Measurements from ENCODE around the gene FNDC4.
A peak's percentile ranks its signal among the peaks of the same experiment; 100 is the strongest.

Gene FNDC4, protein sequence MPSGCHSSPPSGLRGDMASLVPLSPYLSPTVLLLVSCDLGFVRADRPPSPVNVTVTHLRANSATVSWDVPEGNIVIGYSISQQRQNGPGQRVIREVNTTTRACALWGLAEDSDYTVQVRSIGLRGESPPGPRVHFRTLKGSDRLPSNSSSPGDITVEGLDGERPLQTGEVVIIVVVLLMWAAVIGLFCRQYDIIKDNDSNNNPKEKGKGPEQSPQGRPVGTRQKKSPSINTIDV

DNA sequence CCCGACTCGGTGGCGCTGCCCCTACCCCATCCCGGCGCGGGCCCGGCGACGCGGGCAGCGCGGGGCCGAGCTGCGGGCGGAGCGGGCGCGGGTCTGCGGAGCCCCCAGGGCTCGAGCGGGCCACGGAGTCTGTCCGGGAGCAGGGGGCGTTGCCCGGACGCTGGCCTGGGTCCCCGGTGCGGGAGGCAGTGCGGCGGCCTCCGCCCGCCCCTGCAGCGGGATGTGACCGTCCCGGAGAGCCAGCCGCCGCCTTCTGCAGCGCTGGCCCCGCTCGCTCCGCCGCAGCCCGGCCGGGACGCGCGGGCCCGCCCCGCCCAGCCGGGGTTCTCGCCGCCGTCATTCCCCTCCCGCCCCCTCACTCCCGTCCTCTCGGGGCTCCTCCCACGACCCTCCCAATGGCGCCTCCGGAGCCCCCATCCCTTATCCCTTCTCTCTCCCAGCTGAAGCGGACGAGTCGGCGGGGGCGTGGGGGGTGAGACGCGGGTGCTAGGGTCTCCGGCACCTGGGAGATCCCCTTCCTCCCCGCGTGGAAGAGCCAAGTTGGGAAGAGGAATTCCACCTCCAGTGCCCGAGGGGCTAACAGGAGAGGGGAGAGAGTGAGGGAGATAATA, at the start of gene FNDC4:
Gene FNDC4 (minus strand): TSS at position 257 of the 611 bp plus-strand sequence. CDS start 521 bp downstream, outside the sequence.
- peaks cover 0 to 3% of the 10 kb centered on the region in 2 experiments; a peak in 1 of 3 replicates for H3K36me3 ChIP-seq (ENCODE audit: control insufficient read depth in 2 of 2, insufficient read depth in 1 of 2, low read length in 2 of 2)
- peak within 1 kb of the TSS; percentile 65 for H3K4me3 ChIP-seq (ENCODE audit: low read depth, low read length)
- TF ChIP-seq, protein P1, sequence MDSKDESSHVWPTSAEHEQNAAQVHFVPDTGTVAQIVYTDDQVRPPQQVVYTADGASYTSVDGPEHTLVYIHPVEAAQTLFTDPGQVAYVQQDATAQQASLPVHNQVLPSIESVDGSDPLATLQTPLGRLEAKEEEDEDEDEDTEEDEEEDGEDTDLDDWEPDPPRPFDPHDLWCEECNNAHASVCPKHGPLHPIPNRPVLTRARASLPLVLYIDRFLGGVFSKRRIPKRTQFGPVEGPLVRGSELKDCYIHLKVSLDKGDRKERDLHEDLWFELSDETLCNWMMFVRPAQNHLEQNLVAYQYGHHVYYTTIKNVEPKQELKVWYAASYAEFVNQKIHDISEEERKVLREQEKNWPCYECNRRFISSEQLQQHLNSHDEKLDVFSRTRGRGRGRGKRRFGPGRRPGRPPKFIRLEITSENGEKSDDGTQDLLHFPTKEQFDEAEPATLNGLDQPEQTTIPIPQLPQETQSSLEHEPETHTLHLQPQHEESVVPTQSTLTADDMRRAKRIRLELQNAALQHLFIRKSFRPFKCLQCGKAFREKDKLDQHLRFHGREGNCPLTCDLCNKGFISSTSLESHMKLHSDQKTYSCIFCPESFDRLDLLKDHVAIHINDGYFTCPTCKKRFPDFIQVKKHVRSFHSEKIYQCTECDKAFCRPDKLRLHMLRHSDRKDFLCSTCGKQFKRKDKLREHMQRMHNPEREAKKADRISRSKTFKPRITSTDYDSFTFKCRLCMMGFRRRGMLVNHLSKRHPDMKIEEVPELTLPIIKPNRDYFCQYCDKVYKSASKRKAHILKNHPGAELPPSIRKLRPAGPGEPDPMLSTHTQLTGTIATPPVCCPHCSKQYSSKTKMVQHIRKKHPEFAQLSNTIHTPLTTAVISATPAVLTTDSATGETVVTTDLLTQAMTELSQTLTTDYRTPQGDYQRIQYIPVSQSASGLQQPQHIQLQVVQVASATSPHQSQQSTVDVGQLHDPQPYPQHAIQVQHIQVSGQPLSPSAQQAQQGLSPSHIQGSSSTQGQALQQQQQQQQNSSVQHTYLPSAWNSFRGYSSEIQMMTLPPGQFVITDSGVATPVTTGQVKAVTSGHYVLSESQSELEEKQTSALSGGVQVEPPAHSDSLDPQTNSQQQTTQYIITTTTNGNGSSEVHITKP (tag by site-specific recombination; IDR thresholded peaks at IDR 0.05) = 0 out of 2 replicates have a peak, but pooled peaks have one; percentile 19
- TF ChIP-seq ZNF114 (tag by site-specific recombination; IDR thresholded peaks at IDR 0.05) (no peak), WT1 (tag by site-specific recombination; IDR thresholded peaks at IDR 0.05) (peak; percentile 28; the same call in 1 of the 2 replicates), ZNF366 (tag by site-specific recombination; conservative IDR thresholded peaks at IDR 0.05) (0 out of 2 replicates have a peak, but pooled peaks have one; percentile 38), ZBTB17 (tag by site-specific recombination; IDR thresholded peaks at IDR 0.05) (peak; percentile 32), ZBTB20 (tag by site-specific recombination; IDR thresholded peaks at IDR 0.05) (0 out of 2 replicates have a peak, but pooled peaks have one; percentile 16), EGR2 (tag by site-specific recombination; IDR thresholded peaks at IDR 0.05; ENCODE audit: low read depth) (peak; percentile 37; the same call in 1 of the 2 replicates), ZNF341 (tag by site-specific recombination; IDR thresholded peaks at IDR 0.05; ENCODE audit: low read depth) (peak; percentile 73), ZNF335 (tag by site-specific recombination; conservative IDR thresholded peaks at IDR 0.05) (0 out of 2 replicates have a peak, but pooled peaks have one; percentile 27), YY2 (tag by site-specific recombination; IDR thresholded peaks at IDR 0.05) (no peak), ZNF426 (tag by site-specific recombination; IDR thresholded peaks at IDR 0.05) (no peak), PATZ1 (tag by site-specific recombination; IDR thresholded peaks at IDR 0.05) (peak; percentile 50), ZBTB48 (tag by site-specific recombination; IDR thresholded peaks at IDR 0.05) (peak; percentile 52), IKZF3 (tag by site-specific recombination; IDR thresholded peaks at IDR 0.05) (peak; percentile 73; the same call in 1 of the 2 replicates), ZNF398 (tag by site-specific recombination; IDR thresholded peaks at IDR 0.05) (peak; percentile 89), SP3 (tag by site-specific recombination; IDR thresholded peaks at IDR 0.05) (peak; percentile 58), GLIS2 (tag by site-specific recombination; IDR thresholded peaks at IDR 0.05) (peak; percentile 9; the same call in 1 of the 2 replicates), ZNF785 (tag by site-specific recombination; IDR thresholded peaks at IDR 0.05) (no peak), ZNF239 (tag by site-specific recombination; IDR thresholded peaks at IDR 0.05) (no peak), ZFHX2 (tag by site-specific recombination; conservative IDR thresholded peaks at IDR 0.05) (peak; percentile 77), KLF16 (tag by site-specific recombination; IDR thresholded peaks at IDR 0.05) (no peak)
- TF ChIP-seq, protein P2, sequence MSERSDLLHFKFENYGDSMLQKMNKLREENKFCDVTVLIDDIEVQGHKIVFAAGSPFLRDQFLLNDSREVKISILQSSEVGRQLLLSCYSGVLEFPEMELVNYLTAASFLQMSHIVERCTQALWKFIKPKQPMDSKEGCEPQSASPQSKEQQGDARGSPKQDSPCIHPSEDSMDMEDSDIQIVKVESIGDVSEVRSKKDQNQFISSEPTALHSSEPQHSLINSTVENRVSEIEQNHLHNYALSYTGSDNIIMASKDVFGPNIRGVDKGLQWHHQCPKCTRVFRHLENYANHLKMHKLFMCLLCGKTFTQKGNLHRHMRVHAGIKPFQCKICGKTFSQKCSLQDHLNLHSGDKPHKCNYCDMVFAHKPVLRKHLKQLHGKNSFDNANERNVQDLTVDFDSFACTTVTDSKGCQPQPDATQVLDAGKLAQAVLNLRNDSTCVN (tag by site-specific recombination; optimal IDR thresholded peaks at IDR 0.05) = peak; percentile 30
- POLR2A ChIA-PET = no interaction called here
- peak within 1 kb of the TSS; percentile 56; the same call in 1 of the 2 replicates for H3K27ac ChIP-seq (ENCODE audit: extremely low read depth, low read depth, low read length)
- CTCF ChIA-PET = interaction anchor here (0.6 to 0.8 kb wide), 2 partner anchors 41 to 126 kb away, joined by 3 to 8 read pairs; no protein-coding TSS in a partner anchor
- H3K9me3 ChIP-seq (ENCODE audit: control insufficient read depth, insufficient read depth, low read depth, low read length) = no peaks in the 10 kb centered on the region
- H3K4me1 ChIP-seq (ENCODE audit: control insufficient read depth, insufficient read depth, low read length) = peaks cover 1% of the 10 kb centered on the region; the same call in 1 of the 2 replicates

Data from HEK293 (cell line).